ENCODE results near the gene TTC23L.

TTC23L gene

GRCh38 chr5:34817558-34818351, 21.2 kb upstream of the TTC23L start:
- Mint-ChIP-seq H3K9me3 (no peaks in the 10 kb centered on the region), H3K27me3 (ENCODE audit: low read depth) (no peaks in the 10 kb centered on the region), H3K36me3 (ENCODE audit: low read depth) (peaks cover 38% of the 10 kb centered on the region), H3K27ac (no peak overlapping the region), H3K4me3 (no peak overlapping the region), H3K4me1 (no peaks in the 10 kb centered on the region)
- TF ChIP-seq CTCF (IDR thresholded peaks at IDR 0.05; ENCODE audit: unreplicated experiment in 3 of 3): no peak

GRCh38 chr5:34818717-34819116, 20.2 kb upstream of the TTC23L start:
- TF ChIP-seq CTCF (IDR thresholded peaks at IDR 0.05; ENCODE audit: unreplicated experiment in 3 of 3): no peak

GRCh38 chr5:34820593-34820992, 18.4 kb upstream of the TTC23L start:
- H3K36me3 Mint-ChIP-seq (ENCODE audit: low read depth): peaks cover 43% of the 10 kb centered on the region
- H3K27ac Mint-ChIP-seq: no peak overlapping the region
- H3K27me3 Mint-ChIP-seq (ENCODE audit: low read depth): no peaks in the 10 kb centered on the region
- no peak for TF ChIP-seq CTCF (IDR thresholded peaks at IDR 0.05; ENCODE audit: unreplicated experiment in 3 of 3)
- H3K4me1 Mint-ChIP-seq: no peaks in the 10 kb centered on the region
- no peak overlapping the region for H3K4me3 Mint-ChIP-seq
- H3K9me3 Mint-ChIP-seq: no peaks in the 10 kb centered on the region

More at GRCh38 chr5:34818717-34819116, 20.2 kb upstream of the TTC23L start:
- Mint-ChIP-seq H3K4me3 (no peak overlapping the region), H3K9me3 (no peaks in the 10 kb centered on the region), H3K36me3 (ENCODE audit: low read depth) (peaks cover 40% of the 10 kb centered on the region), H3K4me1 (no peaks in the 10 kb centered on the region), H3K27me3 (ENCODE audit: low read depth) (no peaks in the 10 kb centered on the region), H3K27ac (no peak overlapping the region)

- Mint-ChIP-seq H3K9me3 (no peaks in the 10 kb centered on the region), H3K4me1 (no peaks in the 10 kb centered on the region), H3K4me3 (no peak overlapping the region), H3K36me3 (ENCODE audit: low read depth) (peaks cover 62% of the 10 kb centered on the region), H3K27ac (no peak overlapping the region), H3K27me3 (ENCODE audit: low read depth) (no peaks in the 10 kb centered on the region)
- TF ChIP-seq CTCF (IDR thresholded peaks at IDR 0.05; ENCODE audit: unreplicated experiment in 3 of 3): no peak
Measured at GRCh38 chr5:34822956-34823715, 15.8 kb upstream of the TTC23L start.

GRCh38 chr5:34826347-34826746, 12.6 kb upstream of the TTC23L start:
- TF ChIP-seq CTCF (IDR thresholded peaks at IDR 0.05; ENCODE audit: unreplicated experiment in 3 of 3): no peak

More at GRCh38 chr5:34826347-34826746, 12.6 kb upstream of the TTC23L start:
- H3K27ac Mint-ChIP-seq: no peak overlapping the region
- H3K4me3 Mint-ChIP-seq: no peak overlapping the region
- H3K9me3 Mint-ChIP-seq: no peaks in the 10 kb centered on the region
- no peaks in the 10 kb centered on the region for H3K27me3 Mint-ChIP-seq (ENCODE audit: low read depth)
- H3K36me3 Mint-ChIP-seq (ENCODE audit: low read depth): peaks cover 73% of the 10 kb centered on the region
- H3K4me1 Mint-ChIP-seq: peaks cover 4% of the 10 kb centered on the region

All from nephron (organoid).